Glomerular endothelial cell (primary cell): ENCODE data around the gene INPP4B. TPM values are rescaled to one million over a fixed set of nuclear protein-coding genes. Genes with fewer than 3 reads are reported as not detected.

ENCODE experiments used
- DNase-seq: peaks from one replicate; pipeline ENCODE4 v3.0.0-alpha.2; 2011; ENCODE audit warnings: low read depth, low spot score; ENCODE audit errors: extremely low read depth
- total RNA-seq: library from RNA; depleted of rRNA; stranded (reverse); fragments of >200 nt; gene quantifications from 2 replicates; pipeline ENCODE4 v1.2.3, GENCODE V29; 2015

INPP4B gene
- total RNA-seq, 1 donor from 2014 or later: 2.3 TPM

DNA sequence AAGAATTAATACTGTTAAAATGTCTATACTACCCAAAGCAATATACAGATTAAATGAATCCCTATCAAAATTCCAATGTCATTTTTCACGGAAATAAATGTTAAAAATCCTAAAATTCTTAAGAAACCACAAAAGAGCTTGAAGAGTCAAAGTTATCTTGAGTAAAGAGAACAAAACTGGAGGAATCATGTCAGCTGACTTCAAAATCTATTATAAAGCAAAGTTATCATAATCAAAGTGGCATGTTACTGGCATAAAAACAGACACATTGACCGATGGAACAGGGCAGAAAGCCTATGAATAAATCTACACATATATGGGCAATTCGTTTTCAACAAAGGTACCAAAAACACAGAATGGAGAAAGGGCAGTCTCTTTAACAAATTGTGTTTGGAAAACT lies 579.0 kb downstream of the INPP4B start:
- DNase-seq: no peak

DNA sequence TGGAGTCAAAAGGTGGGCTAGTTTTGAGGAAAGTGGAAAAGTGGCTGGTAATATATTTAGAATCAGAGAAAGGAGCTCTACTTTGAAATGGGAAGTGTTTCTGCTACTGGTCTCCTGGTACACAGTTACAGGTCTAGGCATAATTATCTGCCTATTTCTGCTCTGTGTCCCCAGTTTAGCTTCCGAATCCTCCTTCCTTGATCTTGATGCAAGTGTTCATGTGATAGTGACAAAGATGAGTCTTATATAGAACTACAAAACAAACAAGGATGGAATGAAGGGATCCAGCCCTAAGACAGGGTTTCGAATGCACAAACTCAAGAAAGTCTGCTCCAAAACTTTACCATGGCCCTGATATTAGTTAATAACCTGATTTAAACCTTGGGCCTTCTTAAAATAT lies 580.2 kb downstream of the INPP4B start:
- no peak for DNase-seq

DNA sequence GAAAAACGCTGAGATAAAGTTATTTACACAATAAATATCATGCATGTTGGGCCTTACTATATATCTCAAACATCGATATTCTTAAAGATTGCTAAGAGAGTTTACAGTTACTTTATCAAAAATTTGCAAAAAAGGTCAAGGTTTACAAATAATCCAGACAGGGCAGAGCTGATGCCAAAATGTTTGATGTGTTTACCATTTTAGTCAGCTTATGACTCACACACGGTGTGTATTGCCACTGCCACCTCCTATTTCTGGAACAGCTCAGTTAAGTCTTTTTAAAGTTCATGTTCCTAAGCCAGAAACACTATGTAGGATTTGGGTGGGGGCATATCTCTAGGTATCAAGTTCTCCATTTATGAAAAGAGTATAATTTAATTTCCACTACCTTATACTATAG lies 580.6 kb downstream of the INPP4B start:
- DNase-seq: no peak

DNA sequence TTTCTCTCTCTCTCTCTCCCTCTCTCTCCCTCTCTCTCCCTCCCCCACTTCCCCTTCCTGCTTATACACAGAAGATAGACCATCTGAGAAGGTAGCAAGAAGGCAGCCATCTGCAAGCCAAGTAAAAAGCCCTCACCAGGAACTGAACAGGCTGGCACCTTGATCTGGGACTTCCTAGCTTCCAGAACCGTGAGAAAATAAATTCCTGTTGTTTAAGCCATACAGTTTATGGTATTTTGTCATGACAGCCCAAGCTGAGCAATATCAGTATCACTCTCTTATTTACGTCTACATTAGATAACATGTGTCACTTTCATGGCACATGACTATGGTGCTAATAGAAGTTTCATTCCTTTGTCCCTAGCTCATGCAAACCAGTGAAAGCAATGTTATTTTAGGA lies 581.1 kb downstream of the INPP4B start:
- no peak for DNase-seq

DNA sequence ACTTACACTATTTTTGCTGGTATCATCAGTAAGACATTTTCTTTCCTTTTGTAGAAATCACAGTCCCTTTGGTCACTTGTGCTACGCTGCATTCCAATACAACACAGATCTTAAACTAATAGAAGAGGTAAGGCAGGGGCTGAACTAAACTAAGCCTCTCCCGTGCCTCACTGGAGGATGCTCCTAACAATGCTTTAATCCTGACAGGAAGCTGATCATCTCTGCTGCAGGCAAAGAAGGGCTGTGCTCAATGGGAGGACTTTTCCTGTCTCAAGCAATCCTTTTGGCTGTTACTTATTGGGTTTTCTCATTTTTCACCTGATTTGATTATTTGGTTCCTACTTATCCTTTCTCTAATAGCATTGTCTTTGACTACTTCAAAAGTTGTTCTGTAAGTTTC lies 583.1 kb downstream of the INPP4B start:
- DNase-seq: no peak

DNA sequence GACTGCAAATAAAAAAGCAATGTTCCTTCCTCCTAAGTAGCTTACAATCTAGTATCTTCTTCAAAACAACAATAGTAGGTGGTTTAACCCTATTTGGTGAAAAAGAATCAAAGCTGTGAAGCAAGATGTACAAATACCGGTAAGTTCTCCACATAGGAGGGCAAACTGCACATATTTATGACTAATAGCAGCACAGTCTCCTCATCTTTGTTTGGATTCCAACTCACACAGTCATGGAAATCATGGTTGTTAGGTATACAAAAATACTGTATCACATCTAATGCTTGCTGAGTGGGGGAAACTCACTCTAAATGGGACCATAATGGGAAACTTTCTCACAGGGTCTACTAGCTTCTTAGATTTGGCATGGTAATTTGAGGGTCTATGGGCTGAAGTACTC lies 597.2 kb downstream of the INPP4B start:
- no peak for DNase-seq

DNA sequence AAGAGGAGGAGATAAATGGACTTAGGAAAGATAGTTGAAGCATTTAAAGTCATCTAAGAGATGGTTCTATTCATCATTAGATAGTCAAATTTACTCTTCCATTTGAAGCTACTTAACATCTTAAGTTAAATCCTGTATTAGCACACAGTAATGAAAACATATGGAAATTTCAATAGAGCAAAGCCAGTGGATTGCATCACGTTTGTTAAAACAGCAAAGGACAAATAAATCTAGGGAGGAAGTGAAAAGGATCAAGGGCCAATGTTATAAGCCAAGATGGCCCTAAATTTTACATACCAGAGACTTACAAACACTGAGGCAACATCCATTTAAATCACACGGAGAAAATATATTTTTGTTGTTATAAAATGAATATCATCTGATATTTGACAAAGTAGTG lies 602.8 kb downstream of the INPP4B start:
- DNase-seq: no peak

DNA sequence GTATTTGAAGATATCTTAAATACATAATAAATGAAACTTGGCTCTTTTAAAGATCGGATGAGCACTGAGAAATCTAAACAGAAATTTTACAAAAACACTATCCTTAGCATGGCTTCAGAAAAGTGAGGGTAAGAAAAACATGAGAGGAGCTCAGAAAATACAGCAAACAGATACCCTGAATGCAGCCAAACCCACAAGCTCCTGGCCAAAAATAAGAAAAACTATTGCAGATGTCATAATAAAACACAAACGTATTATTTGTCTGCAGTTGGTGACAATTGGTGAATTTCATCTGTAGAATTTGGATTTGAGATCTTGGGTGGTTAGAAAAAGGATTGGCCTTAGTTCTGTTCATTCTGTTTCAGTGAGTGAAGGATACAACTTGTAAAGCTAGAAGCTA lies 603.9 kb downstream of the INPP4B start:
- DNase-seq: no peak

DNA sequence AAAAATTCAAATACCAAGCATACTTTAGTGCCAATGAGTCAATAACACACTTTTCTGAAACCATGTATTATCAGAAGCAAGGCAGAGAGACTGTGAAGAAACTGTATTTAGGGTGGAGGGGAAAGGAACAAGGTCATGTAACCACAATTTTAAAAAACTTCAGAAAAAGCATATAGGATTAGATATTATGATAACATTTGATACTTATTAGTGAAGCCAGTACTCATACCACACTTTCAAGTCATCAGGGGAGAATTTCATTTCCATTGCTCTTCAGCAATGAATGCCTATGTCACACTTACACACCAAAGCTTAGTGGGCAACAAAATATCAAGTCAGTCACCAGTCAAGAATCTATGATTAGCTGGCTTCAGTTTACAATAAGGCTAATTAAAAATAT lies 607.5 kb downstream of the INPP4B start:
- no peak for DNase-seq

DNA sequence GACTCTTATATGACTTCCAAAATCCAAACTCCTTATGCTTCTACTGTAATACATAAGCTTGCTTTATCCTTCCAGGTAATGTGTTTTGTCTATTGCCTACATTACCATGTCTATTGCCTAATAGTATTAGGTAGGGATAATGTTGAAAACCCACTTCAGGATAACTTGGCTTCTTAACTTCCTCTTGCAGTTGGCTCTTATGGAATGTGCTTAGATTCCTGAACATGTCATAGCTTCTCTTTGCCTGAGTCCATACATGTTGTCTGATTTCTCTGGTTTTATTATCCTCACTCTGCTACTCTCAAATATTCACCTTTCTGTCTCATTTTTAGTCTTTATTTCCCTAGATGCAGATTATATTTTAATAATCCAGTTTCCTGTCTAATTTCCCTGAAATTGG lies 609.8 kb downstream of the INPP4B start:
- DNase-seq: no peak

DNA sequence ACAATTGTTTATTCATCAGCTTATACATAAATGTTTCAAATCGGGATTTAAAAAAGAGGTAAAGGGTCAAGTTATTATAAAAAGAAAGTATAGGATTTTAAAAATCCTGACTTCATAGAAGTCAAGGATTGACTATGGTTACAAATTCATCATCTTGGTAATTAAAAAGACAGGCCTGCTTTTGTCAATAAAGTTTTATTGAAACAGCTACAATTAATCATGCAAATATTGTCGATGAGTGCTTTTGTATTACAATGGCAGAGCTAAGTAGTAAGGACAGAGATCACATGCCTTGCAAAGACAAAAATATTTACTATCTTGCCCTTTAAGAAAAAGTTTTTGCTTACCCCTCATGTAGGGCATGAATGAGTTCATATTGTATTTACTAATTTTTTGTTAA lies 614.3 kb downstream of the INPP4B start:
- no peak for DNase-seq

DNA sequence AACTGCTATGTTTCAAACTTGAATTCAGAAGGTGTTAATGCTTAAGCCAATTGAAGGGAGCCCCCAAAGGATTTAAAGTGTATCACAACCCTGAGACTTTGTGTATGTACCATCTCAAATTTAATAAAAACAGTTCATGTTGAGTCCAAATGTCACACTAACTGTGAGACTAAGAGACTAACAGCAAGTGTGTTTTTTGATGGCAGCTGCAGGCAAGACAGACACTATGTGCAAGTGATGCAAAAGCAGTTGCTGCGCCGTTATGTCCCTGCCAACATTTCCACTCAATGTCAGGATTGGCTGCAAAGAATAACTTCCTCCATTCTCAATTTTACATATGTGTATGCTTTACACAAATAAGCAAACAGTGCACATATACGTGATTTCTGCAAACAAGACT lies 615.1 kb downstream of the INPP4B start:
- DNase-seq: no peak

DNA sequence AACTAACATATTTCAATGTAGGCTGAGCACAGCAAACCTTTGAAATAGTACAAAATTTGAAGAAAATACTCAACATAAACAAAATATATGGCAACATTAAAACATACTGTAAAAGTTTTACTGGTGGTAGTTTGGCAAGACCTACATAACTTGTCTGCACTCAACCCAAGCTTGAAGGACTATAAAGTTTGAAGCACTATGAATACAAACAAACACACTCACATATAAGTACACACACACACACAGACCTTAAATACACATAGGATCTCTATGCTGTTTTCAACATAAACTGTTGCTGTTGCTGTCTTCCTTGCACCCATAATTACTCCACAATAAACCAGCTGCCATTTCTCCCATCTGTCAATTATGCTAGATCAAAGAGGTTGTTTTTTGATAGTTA lies 620.1 kb downstream of the INPP4B start:
- no peak for DNase-seq

DNA sequence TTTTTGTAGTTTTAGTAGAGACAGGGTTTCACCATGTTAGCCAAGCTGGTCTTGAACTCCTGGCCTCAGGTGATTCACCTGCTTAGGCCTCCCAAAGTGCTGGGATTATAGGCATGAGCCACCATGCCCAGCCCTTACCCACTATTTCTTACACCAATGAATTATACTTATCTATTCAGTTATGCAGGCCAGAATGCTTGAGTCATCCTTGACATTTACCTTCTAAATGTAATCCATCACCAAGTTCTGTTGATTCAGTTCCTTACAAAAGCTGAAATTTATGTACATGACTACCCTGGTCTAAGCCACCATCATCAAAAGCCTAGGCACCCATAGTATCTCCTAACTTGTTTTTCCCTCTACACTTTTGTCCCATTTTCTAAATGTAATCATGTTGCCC lies 624.0 kb downstream of the INPP4B start:
- no peak for DNase-seq

DNA sequence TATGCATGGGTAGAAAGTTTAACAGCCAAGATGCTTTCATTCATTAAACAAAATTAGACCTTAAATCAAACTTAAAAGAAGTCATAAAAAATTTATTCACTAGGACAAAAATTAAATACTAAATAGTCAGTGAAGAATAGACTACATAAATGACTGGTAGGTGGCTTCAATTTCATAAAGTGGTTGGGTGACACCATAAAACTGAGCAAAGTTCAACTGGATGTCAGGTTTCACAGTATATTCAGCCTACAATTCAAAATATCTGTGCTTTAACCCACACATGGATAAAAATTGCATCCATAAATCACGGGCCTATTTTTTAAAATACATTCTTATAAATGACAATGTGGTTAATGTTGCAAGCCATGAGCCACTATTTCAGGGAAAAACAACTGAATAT lies 627.4 kb downstream of the INPP4B start:
- DNase-seq: no peak

DNA sequence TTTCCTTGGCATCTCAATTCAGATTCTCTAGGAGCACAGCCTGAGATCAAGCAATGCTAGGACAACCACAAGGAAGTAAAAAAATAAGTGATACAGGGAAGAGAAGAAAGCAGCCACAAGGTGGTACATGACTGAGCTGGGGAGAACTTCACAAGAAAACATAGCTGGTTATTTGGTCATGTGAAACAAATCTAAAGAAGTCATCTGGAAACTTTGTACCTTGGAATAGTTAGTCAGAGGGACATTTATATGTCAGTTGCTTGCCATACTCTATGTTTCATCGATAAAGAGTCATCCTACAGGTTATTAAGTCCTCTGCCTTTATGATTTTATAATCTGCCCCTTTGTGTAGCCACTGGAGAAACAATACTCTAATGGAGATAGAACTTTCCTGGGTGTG lies 634.7 kb downstream of the INPP4B start:
- no peak for DNase-seq

DNA sequence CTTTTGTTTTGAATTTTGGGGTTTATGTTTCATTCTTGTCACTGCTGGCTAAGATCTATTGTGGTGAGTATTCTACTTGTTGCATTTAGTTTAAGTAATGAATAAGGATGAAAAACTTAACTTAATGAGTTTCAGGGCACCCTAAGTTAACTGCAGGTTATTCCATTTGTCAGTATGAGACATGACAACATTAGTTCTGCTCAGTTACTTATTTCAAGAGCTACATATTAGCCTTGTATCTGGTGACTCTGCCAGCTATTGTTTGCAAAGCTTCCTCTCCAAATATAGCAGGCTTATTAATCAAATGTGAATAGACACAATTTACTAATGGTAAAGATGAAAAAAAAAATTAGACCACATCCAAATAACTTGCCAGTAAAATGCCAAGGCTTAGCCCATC lies 642.6 kb downstream of the INPP4B start:
- DNase-seq: no peak

DNA sequence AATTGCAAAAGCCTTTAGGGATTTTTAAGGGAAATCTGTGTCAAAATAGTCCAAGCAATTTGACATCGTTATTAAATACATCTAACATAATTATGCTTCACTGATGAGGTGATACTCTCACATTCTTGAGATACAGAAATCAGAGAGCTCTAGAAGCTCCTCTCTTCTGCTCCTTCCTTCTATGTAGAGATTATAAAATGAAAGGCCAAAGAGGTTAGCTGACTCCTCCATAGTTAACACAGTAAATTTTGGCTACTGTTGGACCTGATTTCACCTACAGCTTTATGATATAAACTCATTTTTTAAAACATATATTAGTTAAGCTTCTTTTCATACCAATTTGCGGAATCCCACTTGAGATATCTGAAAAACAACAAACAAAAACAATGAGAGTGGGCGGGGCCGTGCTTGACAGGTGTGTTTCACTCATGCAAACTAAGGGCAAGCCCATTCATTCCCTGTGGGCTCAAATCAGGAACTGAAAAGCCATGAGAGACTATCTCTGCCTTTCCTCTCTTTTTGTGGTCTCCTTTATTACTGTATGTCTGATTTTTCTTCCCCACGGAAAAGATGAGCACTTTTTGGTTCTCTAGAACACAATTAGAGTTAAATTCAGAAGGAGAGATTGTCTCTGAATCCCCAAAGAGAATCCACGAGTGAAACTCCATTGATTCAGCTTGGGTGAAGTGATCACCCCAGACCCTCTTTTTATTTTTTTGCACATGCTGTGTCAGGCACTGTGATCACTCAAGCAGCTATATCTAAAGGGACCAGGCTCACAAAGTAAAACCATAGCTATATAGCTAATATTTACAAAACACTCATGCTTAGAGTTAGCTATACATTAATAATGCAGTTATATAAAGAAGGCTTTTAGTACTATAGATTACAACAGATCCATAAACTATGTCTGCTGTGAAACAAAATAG lies 643.4 kb downstream of the INPP4B start:
- DNase-seq: no peak

DNA sequence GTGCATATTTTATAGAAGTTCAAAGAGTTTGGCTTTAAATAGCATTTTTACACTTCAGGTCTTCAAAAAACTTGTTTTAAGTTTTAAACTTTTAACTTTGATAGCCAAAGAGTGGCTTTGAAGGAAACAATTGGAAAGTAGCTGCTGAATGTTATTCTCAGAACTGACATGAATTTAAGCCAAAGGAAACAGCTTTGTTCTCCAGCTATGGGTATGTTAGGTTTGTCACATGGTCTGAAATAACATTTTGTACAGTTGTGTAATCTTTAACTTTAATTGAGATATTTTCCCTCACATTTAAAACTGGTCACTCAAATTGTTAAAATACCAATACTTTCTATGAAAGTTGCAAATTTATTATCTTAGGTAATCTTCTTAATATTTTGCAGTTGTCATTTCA lies 645.1 kb downstream of the INPP4B start:
- DNase-seq: no peak

DNA sequence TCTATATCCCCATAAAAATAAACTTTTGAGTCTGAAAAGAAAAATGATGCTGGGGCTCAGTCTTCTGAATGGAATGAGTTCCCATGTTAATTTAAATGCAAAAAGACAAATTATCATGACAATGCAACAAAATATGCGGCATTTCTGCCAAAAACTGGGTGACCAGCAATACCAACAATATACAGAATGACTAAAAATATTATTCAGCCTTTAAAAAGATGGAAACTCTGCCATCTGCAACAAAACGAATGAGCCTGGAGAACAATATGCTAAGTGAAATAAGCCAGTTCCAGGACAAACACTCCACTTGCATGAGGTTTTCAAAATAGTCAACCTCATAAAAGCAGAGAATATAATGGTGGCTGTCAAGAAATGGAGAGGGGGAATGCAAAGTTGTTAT lies 651.2 kb downstream of the INPP4B start:
- no peak for DNase-seq

DNA sequence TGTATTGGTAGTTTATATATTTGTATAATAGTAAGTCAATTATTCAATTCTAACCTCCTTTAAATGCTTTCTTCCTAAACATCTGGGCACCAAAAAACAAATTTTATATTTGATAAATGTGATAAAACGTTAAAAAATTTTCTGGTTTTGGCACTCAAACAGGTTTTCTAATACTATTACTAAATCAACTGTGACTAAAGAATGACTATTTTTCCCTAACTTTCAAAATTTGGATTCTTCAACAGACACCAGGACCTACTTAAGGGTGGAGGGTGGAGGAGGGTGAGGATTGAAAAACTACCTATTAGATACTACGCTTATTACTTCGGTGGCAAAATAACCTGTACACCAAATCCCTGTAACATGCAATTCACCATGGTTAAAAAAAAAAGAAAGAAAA lies 654.2 kb downstream of the INPP4B start:
- no peak for DNase-seq

DNA sequence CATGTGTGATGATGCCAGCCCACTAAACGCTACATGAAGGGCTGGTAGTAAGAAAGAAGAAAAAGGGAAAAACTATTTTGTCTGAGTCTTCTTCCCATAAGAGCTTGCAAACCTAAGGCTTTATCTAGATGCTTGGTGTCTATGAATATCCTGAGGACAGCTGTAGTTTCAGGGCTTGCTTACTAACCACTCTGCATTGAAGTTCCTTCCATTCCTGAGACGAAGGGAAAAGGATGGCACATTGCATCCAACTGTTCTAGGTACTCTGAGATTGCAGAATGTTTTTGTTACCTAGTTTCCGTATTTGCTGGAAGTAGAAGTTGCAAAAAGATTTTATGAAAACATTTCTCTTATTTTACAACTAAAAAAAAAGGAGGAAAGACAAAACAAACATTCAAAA lies 665.1 kb downstream of the INPP4B start:
- DNase-seq: no peak

DNA sequence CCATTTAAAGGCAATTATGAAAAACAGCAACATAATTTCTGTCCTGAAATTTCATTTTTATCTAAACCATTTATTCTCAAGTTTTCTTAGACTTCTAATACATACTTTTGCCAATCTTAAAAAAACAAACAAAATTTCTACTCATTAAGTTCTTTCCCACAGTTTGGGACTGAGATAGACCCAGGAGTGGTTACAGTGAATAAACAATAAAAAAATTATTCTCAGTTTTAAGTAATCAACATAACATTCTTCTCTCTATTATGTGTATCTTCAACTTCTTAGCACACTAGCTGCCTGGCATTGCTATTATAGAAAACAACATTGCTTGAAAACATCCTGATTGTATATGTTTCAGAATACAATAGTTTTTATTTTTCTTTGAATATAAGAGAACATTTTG lies 676.9 kb downstream of the INPP4B start:
- DNase-seq: no peak
